Measurements from ENCODE around the gene METTL22. TPM values are rescaled to one million over a fixed set of nuclear protein-coding genes. Genes with fewer than 3 reads are reported as not detected.

Gene METTL22, protein sequence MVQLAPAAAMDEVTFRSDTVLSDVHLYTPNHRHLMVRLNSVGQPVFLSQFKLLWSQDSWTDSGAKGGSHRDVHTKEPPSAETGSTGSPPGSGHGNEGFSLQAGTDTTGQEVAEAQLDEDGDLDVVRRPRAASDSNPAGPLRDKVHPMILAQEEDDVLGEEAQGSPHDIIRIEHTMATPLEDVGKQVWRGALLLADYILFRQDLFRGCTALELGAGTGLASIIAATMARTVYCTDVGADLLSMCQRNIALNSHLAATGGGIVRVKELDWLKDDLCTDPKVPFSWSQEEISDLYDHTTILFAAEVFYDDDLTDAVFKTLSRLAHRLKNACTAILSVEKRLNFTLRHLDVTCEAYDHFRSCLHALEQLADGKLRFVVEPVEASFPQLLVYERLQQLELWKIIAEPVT
- 10 to 100 TPM; 14.4 to 31.9 (median 24.8) TPM for total RNA-seq

- H3K27ac ChIP-seq: peak within 1 kb of the TSS; percentile 63 to 87 (median 84)
- peaks cover 0 to 27% (median 4%) of the 10 kb centered on the region in 3 donors for H3K4me1 ChIP-seq
- H3K9me3 ChIP-seq: no peaks in the 10 kb centered on the region
- 0% methylated on average over 3 of the region's 51 CpGs; no CpG with 5 or more reads in 1 of the 2 donors for WGBS, 2 donors (ENCODE audit: low coverage in 1 of 2)
- peak within 1 kb of the TSS; percentile 95 to 97 for H3K4me3 ChIP-seq
- H3K27me3 ChIP-seq: peaks cover 11% of the 10 kb centered on the region
- H3K36me3 ChIP-seq: peaks cover 0 to 29% of the 10 kb centered on the region in 2 donors
- ATAC-seq: peak; percentile 98
- TF ChIP-seq CTCF (IDR thresholded peaks at IDR 0.05): peak in 2 of 4 experiments; percentile 4 to 30
- TF ChIP-seq POLR2A (IDR thresholded peaks at IDR 0.05): peak; percentile 66 to 76
- TF ChIP-seq POLR2AphosphoS5 (IDR thresholded peaks at IDR 0.05): peak; percentile 74
- TF ChIP-seq EP300 (IDR thresholded peaks at IDR 0.05): no peak
These were observed at the start of gene METTL22 for GRCh38 chr16:8621572-8622314. Gene METTL22 (plus strand): TSS chr16:8621698. CDS start chr16:8625666, 3,968 bp downstream.

GRCh38 chr16:8572063-8572918 is 49.2 kb upstream of the METTL22 start:
- no peak for ATAC-seq
- Histone ChIP-seq H3K27me3 (peaks cover 60% of the 10 kb centered on the region), H3K36me3 (no peaks in the 10 kb centered on the region), H3K4me1 (peaks cover 0 to 39% (median 4%) of the 10 kb centered on the region in 3 donors), H3K9me3 (no peaks in the 10 kb centered on the region), H3K4me3 (no peak overlapping the region), H3K27ac (no peak overlapping the region)
- 69 to 78% methylated on average over 8 to 9 of the region's 11 CpGs for WGBS, 2 donors (ENCODE audit: low coverage in 1 of 2)
- no peak for TF ChIP-seq POLR2AphosphoS5 (IDR thresholded peaks at IDR 0.05)
- no peak for TF ChIP-seq CTCF (IDR thresholded peaks at IDR 0.05)
- no peak for TF ChIP-seq POLR2A (IDR thresholded peaks at IDR 0.05)
- TF ChIP-seq EP300 (IDR thresholded peaks at IDR 0.05): no peak

DNA sequence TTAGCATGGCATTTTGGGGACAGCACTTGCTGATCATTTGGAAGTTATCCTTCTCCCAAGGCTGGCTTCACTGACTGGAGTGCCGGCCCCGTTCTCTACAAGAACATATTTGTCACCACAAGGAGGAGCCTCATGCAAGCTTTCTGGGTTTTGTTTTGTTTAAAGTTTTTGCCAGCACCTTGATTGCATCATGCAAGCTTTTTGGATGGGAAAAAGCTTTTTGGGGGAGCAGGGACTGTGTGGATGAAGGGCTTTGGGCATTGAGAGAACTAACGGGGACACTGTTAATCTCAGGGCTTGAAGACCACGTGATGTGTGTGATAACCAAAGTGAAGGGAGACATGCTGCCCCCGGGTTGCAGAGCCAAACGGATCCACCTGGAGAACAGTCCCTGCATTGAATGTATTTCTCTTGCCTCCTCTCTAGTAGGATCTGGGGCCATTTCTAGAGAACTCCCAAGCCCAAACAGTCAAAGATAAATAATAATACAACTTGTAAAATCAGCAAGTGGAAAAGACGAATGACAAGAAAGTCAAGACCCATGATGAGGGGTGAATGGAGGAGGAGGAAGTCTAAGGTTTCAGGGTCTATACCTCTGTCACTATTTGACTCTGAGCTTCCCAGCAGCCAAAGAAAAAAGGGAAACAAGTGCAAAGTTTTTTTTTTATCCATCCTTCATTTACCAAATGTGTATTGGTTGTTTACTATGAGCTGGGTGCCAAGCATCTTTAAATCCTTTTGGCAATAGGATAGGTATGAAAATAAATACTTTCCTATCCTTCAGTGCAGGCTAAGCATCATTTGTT is 48.4 kb upstream of the METTL22 start:
- ATAC-seq: no peak
- no peaks in the 10 kb centered on the region for H3K9me3 ChIP-seq
- no peak overlapping the region for H3K4me3 ChIP-seq
- 24 to 34% methylated on average over 5 to 7 of the region's 7 CpGs for WGBS, 2 donors (ENCODE audit: low coverage in 1 of 2)
- H3K27ac ChIP-seq: no peak overlapping the region
- peaks cover 69% of the 10 kb centered on the region for H3K27me3 ChIP-seq
- no peaks in the 10 kb centered on the region for H3K36me3 ChIP-seq
- H3K4me1 ChIP-seq: peaks cover 0 to 31% (median 4%) of the 10 kb centered on the region in 3 donors
- TF ChIP-seq EP300 (IDR thresholded peaks at IDR 0.05): no peak
- peak in 3 of 4 experiments; percentile 20 to 40 (median 30) for TF ChIP-seq CTCF (IDR thresholded peaks at IDR 0.05)
- TF ChIP-seq POLR2AphosphoS5 (IDR thresholded peaks at IDR 0.05): no peak
- TF ChIP-seq POLR2A (IDR thresholded peaks at IDR 0.05): no peak

DNA sequence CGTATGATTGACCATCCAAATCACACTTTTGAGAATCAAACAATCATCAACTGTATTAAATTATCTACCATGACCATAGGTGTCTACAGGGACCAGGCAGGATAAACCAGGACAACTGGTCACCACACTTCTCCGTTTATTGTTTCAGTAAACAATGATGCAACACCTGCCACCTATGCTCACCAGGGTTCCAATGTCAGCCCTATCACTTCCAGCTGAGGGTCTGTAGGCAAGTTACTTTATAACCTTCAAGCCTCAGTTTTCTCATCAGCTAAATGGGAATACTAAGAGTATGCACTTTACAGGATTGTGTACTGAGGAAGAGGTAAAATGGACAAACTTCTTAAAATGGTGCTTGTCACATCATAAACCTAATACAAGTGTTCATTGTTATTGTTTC is 46.1 kb upstream of the METTL22 start:
- Histone ChIP-seq H3K36me3 (no peaks in the 10 kb centered on the region), H3K4me3 (no peak overlapping the region), H3K27me3 (peaks cover 65% of the 10 kb centered on the region), H3K9me3 (no peaks in the 10 kb centered on the region), H3K4me1 (peaks cover 0 to 9% (median 0%) of the 10 kb centered on the region in 3 donors), H3K27ac (no peak overlapping the region)
- no peak for ATAC-seq
- WGBS, 2 donors (ENCODE audit: low coverage in 1 of 2): 65 to 73% methylated on average over 2 of the region's 2 CpGs
- TF ChIP-seq CTCF (IDR thresholded peaks at IDR 0.05) (no peak), POLR2AphosphoS5 (IDR thresholded peaks at IDR 0.05) (no peak), POLR2A (IDR thresholded peaks at IDR 0.05) (no peak), EP300 (IDR thresholded peaks at IDR 0.05) (no peak)
